HG02571 (cell line): ENCODE data around the gene SGPP1.
"Not testable (repeated sequence)": the region's sequence is repeated elsewhere in the genome, so short reads cannot be mapped to it uniquely, and the experiment has no call there.

Source experiments
- ATAC-seq: cut with Tn5 transposase; IDR thresholded peaks from one replicate; pipeline ENCODE4 v1.9.1; 2021; ENCODE audit warnings: mild to moderate bottlenecking, moderate library complexity; ENCODE audit not compliant: unreplicated experiment

The SGPP1 gene

GRCh38 chr14:63727231-63727735 lies 582 bp downstream of the SGPP1 start:
- peak; percentile 35 for ATAC-seq

- ATAC-seq: no peak
These were observed 1.4 kb downstream of the SGPP1 start for GRCh38 chr14:63726499-63726898.

GRCh38 chr14:63725786-63726460 lies 1.9 kb downstream of the SGPP1 start:
- no peak for ATAC-seq

- no peak for ATAC-seq
These were observed 10.2 kb downstream of the SGPP1 start for GRCh38 chr14:63717702-63718101.

- ATAC-seq: no peak
These were observed 12.5 kb downstream of the SGPP1 start for GRCh38 chr14:63715360-63715759.

- no peak for ATAC-seq
These were observed 14.1 kb downstream of the SGPP1 start for GRCh38 chr14:63713764-63714163.

- ATAC-seq: no peak
These were observed 14.8 kb downstream of the SGPP1 start for GRCh38 chr14:63713058-63713457.

- ATAC-seq: no peak
These were observed 15.7 kb downstream of the SGPP1 start for GRCh38 chr14:63712123-63712522.

GRCh38 chr14:63710497-63710896 lies 17.4 kb downstream of the SGPP1 start:
- no peak for ATAC-seq

- ATAC-seq: no peak
These were observed 18.3 kb downstream of the SGPP1 start for GRCh38 chr14:63709589-63709988.

GRCh38 chr14:63707216-63707615 lies 20.6 kb downstream of the SGPP1 start:
- no peak for ATAC-seq

GRCh38 chr14:63705561-63706070 lies 22.2 kb downstream of the SGPP1 start:
- ATAC-seq: no peak

- not testable (repeated sequence) for ATAC-seq
These were observed 25.3 kb downstream of the SGPP1 start for GRCh38 chr14:63702530-63702929.

GRCh38 chr14:63701606-63702299 lies 26.1 kb downstream of the SGPP1 start:
- ATAC-seq: no peak

- no peak for ATAC-seq
These were observed 35.4 kb downstream of the SGPP1 start for GRCh38 chr14:63692310-63693020.

- no peak for ATAC-seq
These were observed 38.7 kb downstream of the SGPP1 start for GRCh38 chr14:63689132-63689531.

- no peak for ATAC-seq
These were observed 40.9 kb downstream of the SGPP1 start for GRCh38 chr14:63686926-63687325.

- no peak for ATAC-seq
These were observed 42.5 kb downstream of the SGPP1 start for GRCh38 chr14:63685401-63685800.

GRCh38 chr14:63682727-63683593 lies 44.9 kb downstream of the SGPP1 start:
- no peak for ATAC-seq

- no peak for ATAC-seq
These were observed 49.3 kb downstream of the SGPP1 start for GRCh38 chr14:63678536-63678935.
